ENCODE measurements around the gene GOPC. TPM values are rescaled to one million over a fixed set of nuclear protein-coding genes. Genes with fewer than 3 reads are reported as not detected.
"Not testable (repeated sequence)": the region's sequence is repeated elsewhere in the genome, so short reads cannot be mapped to it uniquely, and the experiment has no call there.

The GOPC gene
- total RNA-seq, 1 donor from 2014 or later: 15.3 TPM

- DNase-seq (ENCODE audit: low spot score): not testable (repeated sequence)
Measured at GRCh38 chr6:117517995-117518394, 84.3 kb downstream of the GOPC start.

GRCh38 chr6:117515326-117515725 is 87.0 kb downstream of the GOPC start:
- no peak for DNase-seq (ENCODE audit: low spot score)

GRCh38 chr6:117514655-117515054 is 87.7 kb downstream of the GOPC start:
- DNase-seq (ENCODE audit: low spot score): no peak

GRCh38 chr6:117513778-117514365 is 88.4 kb downstream of the GOPC start:
- no peak for DNase-seq (ENCODE audit: low spot score)

- no peak for DNase-seq (ENCODE audit: low spot score)
Measured at GRCh38 chr6:117512987-117513573, 89.2 kb downstream of the GOPC start.

GRCh38 chr6:117512056-117512828 is 90.1 kb downstream of the GOPC start:
- no peak for DNase-seq (ENCODE audit: low spot score)

Other genes starting within 250 kb of the GOPC start
- not detected for gene ROS1, start 176.6 kb downstream of the GOPC start, total RNA-seq
- 9.9 TPM for gene DCBLD1, start 119.8 kb downstream of the GOPC start, total RNA-seq
- 36.8 TPM for gene NUS1, start 73.0 kb upstream of the GOPC start, total RNA-seq

Measured in mesenteric fat pad (tissue), 1 donor.